Fibroblast of lung (primary cell): ENCODE data around the gene ANO4. TPM values are rescaled to one million over a fixed set of nuclear protein-coding genes. Genes with fewer than 3 reads are reported as not detected.

Experiments used
- DNase-seq, 2 donors: peaks; one replicate each; pipeline versions ENCODE4 v3.0.0 to v3.0.0-alpha.2; 2010; ENCODE audit warnings: low read depth in 2 of 2
- H2AFZ ChIP-seq: 2 replicates; pipeline ENCODE4 v1.5.1; 2012; ENCODE audit warnings: low read length, control low read depth, inconsistent platforms
- H3K27ac ChIP-seq: 2 replicates; pipeline ENCODE4 v1.5.1; 2011; ENCODE audit warnings: low read length, control low read depth; ENCODE audit not compliant: insufficient read depth
- H3K27me3 ChIP-seq: 2 replicates; pipeline ENCODE4 v1.5.1; 2011; ENCODE audit warnings: mild to moderate bottlenecking, low read length; ENCODE audit not compliant: control insufficient read depth, insufficient read depth
- H3K36me3 ChIP-seq: 2 replicates; pipeline ENCODE4 v1.5.1; 2011; ENCODE audit warnings: low read length; ENCODE audit not compliant: control insufficient read depth, insufficient read depth
- H3K4me1 ChIP-seq: 2 replicates; pipeline ENCODE4 v1.5.1; 2011; ENCODE audit warnings: low read length; ENCODE audit not compliant: control insufficient read depth, insufficient read depth; ENCODE audit errors: extremely low read depth
- H3K4me2 ChIP-seq: 2 replicates; pipeline ENCODE4 v1.5.1; 2011; ENCODE audit warnings: low read length, control low read depth; ENCODE audit not compliant: insufficient read depth; ENCODE audit errors: extremely low read depth
- H3K4me3 ChIP-seq, 4 experiments: fragments of 200-600 bp in 1 of 4; sonication (generic) in 1 of 4; replicated peaks in 1 of 4; 2 replicates each; pipeline ENCODE4 v1.5.1; 2011 to 2016; ENCODE audit warnings: low read length in 4 of 4, low read depth in 3 of 4, mild to moderate bottlenecking in 3 of 4, control low read depth in 2 of 4, inconsistent platforms in 1 of 4, mixed read lengths in 1 of 4; ENCODE audit not compliant: insufficient read depth in 1 of 4; ENCODE audit errors: control extremely low read depth in 1 of 4
- H3K79me2 ChIP-seq: 2 replicates; pipeline ENCODE4 v1.5.1; 2012; ENCODE audit warnings: mild to moderate bottlenecking, low read length, inconsistent platforms; ENCODE audit not compliant: control insufficient read depth, insufficient read depth
- H3K9ac ChIP-seq: 2 replicates; pipeline ENCODE4 v1.5.1; 2011; ENCODE audit warnings: mild to moderate bottlenecking, low read length, control low read depth; ENCODE audit not compliant: insufficient read depth
- H3K9me3 ChIP-seq: 2 replicates; pipeline ENCODE4 v1.5.1; 2012; ENCODE audit warnings: low read depth, low read length; ENCODE audit not compliant: control insufficient read depth, insufficient read depth
- H4K20me1 ChIP-seq: 2 replicates; pipeline ENCODE4 v1.5.1; 2011; ENCODE audit warnings: low read length; ENCODE audit not compliant: control insufficient read depth, insufficient read depth; ENCODE audit errors: extremely low read depth
- CTCF ChIP-seq, 2 donors: IDR thresholded peaks in 1 of 2; conservative IDR thresholded peaks in 1 of 2; 1 replicate in 1 of 2; 2 replicates in 1 of 2; pipeline ENCODE4 v1.5.1; 2011 to 2012; ENCODE audit warnings: low read length in 2 of 2, control low read depth in 1 of 2, inconsistent platforms in 1 of 2, low read depth in 1 of 2, mild to moderate bottlenecking in 1 of 2
- EZH2 ChIP-seq: IDR thresholded peaks from 2 replicates; pipeline ENCODE4 v1.5.1; 2012; ENCODE audit warnings: low read length, control low read depth, mild to moderate bottlenecking; ENCODE audit errors: missing control alignments
- polyA plus RNA-seq, 2 donors: library from polyadenylated mRNA; depleted of rRNA in 1 of 2; stranded (reverse) in 1 of 2; unstranded in 1 of 2; fragments of >200 nt; gene quantifications; 2 replicates each; pipeline ENCODE4 v1.2.1, GENCODE V29; 2011 to 2012; ENCODE audit warnings: missing spikeins in 1 of 2
- total RNA-seq: library from RNA; depleted of rRNA; stranded (reverse); fragments of >200 nt; gene quantifications from 2 replicates; pipeline ENCODE4 v1.2.1, GENCODE V29; 2014

Gene ANO4
- total and polyA plus RNA-seq, 2 donors (not counting 1 experiment from before 2014, with no cell fraction given): 11.7 to 42.3 TPM

- TF ChIP-seq CTCF (conservative IDR thresholded peaks at IDR 0.05 in 1 of 2, IDR thresholded peaks at IDR 0.05 in 1 of 2; ENCODE audit: low read depth in 1 of 2, low read length in 2 of 2) (no peak), EZH2 (no peak)
Measured at GRCh38 chr12:101038289-101038871, 243.8 kb downstream of the ANO4 start.

GRCh38 chr12:101039848-101040531 is 245.4 kb downstream of the ANO4 start:
- H3K4me1 ChIP-seq: no peaks in the 10 kb centered on the region
- H3K9me3 ChIP-seq: no peaks in the 10 kb centered on the region
- no peaks in the 10 kb centered on the region for H3K36me3 ChIP-seq
- no peak overlapping the region for H3K9ac ChIP-seq
- H3K27ac ChIP-seq: no peak overlapping the region
- DNase-seq: no peak
- no peak overlapping the region for H3K4me2 ChIP-seq
- H3K4me3 ChIP-seq: no peak overlapping the region
- H3K27me3 ChIP-seq: no peaks in the 10 kb centered on the region
- no peak overlapping the region for H2AFZ ChIP-seq
- H4K20me1 ChIP-seq: no peaks in the 10 kb centered on the region
- TF ChIP-seq EZH2: no peak
- TF ChIP-seq CTCF (conservative IDR thresholded peaks at IDR 0.05 in 1 of 2, IDR thresholded peaks at IDR 0.05 in 1 of 2; ENCODE audit: low read depth in 1 of 2, low read length in 2 of 2): no peak
- H3K79me2 ChIP-seq: no peaks in the 10 kb centered on the region

More at GRCh38 chr12:101038289-101038871, 243.8 kb downstream of the ANO4 start:
- peak; percentile 12 to 24 for DNase-seq
- H3K4me1 ChIP-seq: no peaks in the 10 kb centered on the region
- no peaks in the 10 kb centered on the region for H3K79me2 ChIP-seq
- H3K9me3 ChIP-seq: no peaks in the 10 kb centered on the region
- H4K20me1 ChIP-seq: no peaks in the 10 kb centered on the region
- H3K27me3 ChIP-seq: no peaks in the 10 kb centered on the region
- no peak overlapping the region for H2AFZ ChIP-seq
- no peak overlapping the region for H3K9ac ChIP-seq
- no peaks in the 10 kb centered on the region for H3K36me3 ChIP-seq
- no peak overlapping the region for H3K27ac ChIP-seq
- no peak overlapping the region for H3K4me3 ChIP-seq
- H3K4me2 ChIP-seq: no peak overlapping the region

- H3K9ac ChIP-seq: no peak overlapping the region
- H3K36me3 ChIP-seq: no peaks in the 10 kb centered on the region
- peak in 1 of 2 donors; percentile 5 for DNase-seq
- H3K4me1 ChIP-seq: no peaks in the 10 kb centered on the region
- no peak overlapping the region for H3K4me2 ChIP-seq
- H3K27me3 ChIP-seq: no peaks in the 10 kb centered on the region
- H3K27ac ChIP-seq: no peak overlapping the region
- no peaks in the 10 kb centered on the region for H3K79me2 ChIP-seq
- no peaks in the 10 kb centered on the region for H4K20me1 ChIP-seq
- no peak for TF ChIP-seq EZH2
- no peak for TF ChIP-seq CTCF (conservative IDR thresholded peaks at IDR 0.05 in 1 of 2, IDR thresholded peaks at IDR 0.05 in 1 of 2; ENCODE audit: low read depth in 1 of 2, low read length in 2 of 2)
- no peak overlapping the region for H3K4me3 ChIP-seq
- H3K9me3 ChIP-seq: no peaks in the 10 kb centered on the region
- H2AFZ ChIP-seq: no peak overlapping the region
Measured at GRCh38 chr12:101040936-101041335, 246.4 kb downstream of the ANO4 start.
